Breast epithelium (tissue), 3 donors: ENCODE measurements around the gene NCK2.

Experiments used
- POLR2A ChIP-seq: fragments of 450-650 bp; IDR thresholded peaks from one replicate; pipeline ENCODE4 v1.6.1; 2016; ENCODE audit warnings: antibody characterized with exemption, mild to moderate bottlenecking, moderate library complexity
- TF ChIP-seq, protein P1 (sequence below), 3 donors: fragments of 450-650 bp; IDR thresholded peaks; one replicate each; pipeline ENCODE4 v1.5.1; 2016 to 2017; ENCODE audit warnings: antibody characterized with exemption in 3 of 3, mild to moderate bottlenecking in 3 of 3, moderate library complexity in 3 of 3

DNA sequence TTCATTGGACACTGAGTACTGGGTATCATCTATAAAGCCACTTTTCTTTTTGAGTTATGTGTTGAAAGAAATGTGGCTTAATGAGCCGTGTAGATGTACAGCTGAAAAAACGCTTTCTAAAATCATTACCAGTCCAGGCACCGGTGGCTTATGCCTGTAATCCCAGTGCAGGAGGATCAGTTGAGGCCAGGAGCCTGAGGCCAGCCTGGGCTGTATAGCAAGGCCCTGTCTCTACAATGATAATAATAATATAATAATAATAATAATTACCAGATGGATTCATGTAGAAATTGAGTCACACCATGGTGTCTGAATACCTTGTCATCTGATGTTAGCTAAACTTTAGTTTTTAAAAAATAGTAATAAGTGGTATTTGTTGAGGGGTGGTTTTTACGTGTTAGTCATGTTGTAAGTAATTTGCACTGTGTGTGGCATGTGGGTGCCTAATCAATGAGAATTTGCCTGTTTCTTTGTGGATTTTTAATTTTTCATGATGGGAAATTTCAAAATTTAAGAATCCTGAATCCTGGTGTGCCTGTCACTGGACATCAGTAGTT, 30.1 kb downstream of the NCK2 start:
- TF ChIP-seq POLR2A = no peak
- TF ChIP-seq, protein P1, sequence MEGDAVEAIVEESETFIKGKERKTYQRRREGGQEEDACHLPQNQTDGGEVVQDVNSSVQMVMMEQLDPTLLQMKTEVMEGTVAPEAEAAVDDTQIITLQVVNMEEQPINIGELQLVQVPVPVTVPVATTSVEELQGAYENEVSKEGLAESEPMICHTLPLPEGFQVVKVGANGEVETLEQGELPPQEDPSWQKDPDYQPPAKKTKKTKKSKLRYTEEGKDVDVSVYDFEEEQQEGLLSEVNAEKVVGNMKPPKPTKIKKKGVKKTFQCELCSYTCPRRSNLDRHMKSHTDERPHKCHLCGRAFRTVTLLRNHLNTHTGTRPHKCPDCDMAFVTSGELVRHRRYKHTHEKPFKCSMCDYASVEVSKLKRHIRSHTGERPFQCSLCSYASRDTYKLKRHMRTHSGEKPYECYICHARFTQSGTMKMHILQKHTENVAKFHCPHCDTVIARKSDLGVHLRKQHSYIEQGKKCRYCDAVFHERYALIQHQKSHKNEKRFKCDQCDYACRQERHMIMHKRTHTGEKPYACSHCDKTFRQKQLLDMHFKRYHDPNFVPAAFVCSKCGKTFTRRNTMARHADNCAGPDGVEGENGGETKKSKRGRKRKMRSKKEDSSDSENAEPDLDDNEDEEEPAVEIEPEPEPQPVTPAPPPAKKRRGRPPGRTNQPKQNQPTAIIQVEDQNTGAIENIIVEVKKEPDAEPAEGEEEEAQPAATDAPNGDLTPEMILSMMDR (IDR thresholded peaks at IDR 0.05) = no peak
